Activated CD4-positive, alpha-beta T cell treated with anti-CD3 and anti-CD28 coated beads, Interleukin-2, amount 50 U/mL, for 1 hour (primary cell): Measurements from ENCODE around the gene GIPC3.
"Not testable (repeated sequence)": the region's sequence is repeated elsewhere in the genome, so short reads cannot be mapped to it uniquely, and the experiment has no call there.

ENCODE experiments used
- DNase-seq: peaks from one replicate; pipeline ENCODE4 v3.0.0-alpha.2; 2020

The GIPC3 gene

GRCh38 chr19:3550947-3551791, 34.1 kb upstream of the GIPC3 start:
- no peak for DNase-seq

- DNase-seq, result no peak
Measured at GRCh38 chr19:3551792-3552095, 33.5 kb upstream of the GIPC3 start.

- DNase-seq, result peak; percentile 50
Measured at GRCh38 chr19:3554254-3555083, 30.8 kb upstream of the GIPC3 start.

- DNase-seq, result no peak
Measured at GRCh38 chr19:3555653-3556422, 29.4 kb upstream of the GIPC3 start.

- no peak for DNase-seq
Measured at GRCh38 chr19:3556423-3556977, 28.8 kb upstream of the GIPC3 start.

- peak; percentile 71 for DNase-seq
Measured at GRCh38 chr19:3556978-3557460, 28.3 kb upstream of the GIPC3 start.

DNA sequence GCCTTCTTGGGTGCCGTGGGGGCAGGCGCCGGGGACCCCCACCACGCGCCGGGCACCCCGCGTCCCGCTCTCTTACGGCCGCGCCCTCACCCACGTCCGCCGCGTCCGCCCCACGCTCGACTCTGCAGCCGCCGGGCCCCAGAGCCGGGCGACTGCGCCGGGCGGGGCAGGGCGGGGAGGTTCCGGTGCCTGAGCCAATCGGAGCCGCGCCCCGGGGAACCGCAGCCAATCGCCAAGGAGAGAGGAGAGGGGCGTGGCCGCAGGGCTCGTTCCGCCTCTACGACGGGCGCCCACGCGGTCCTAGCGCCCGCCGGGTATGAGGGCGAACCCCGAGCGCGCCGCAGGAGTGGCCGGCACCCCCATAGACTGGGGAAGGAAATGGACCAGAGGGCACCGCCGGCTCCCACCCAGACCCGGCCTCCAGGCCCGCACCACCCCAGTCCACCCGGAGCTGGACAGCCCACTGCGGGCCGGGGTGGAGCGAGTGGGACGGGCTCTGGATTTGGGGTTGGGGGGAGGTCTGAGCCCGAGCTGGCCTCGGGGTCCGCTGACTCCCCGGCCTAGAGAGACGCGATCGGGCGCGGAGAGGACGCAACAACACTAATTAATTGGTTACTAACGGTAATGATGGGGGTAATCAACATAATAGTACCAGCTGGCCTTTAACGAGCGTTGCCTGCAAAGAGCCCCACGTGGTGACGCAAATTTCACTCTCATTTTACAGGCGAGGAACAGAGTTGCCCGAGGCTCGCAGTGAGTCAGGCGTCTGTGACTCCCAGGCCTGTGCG, 27.6 kb upstream of the GIPC3 start, which contains the start of gene MFSD12:
MFSD12 (minus strand) TSS at position 126 of the 788 bp plus-strand sequence. CDS start 183 bp downstream, outside the sequence.
- DNase-seq, result peak; percentile 94

DNA sequence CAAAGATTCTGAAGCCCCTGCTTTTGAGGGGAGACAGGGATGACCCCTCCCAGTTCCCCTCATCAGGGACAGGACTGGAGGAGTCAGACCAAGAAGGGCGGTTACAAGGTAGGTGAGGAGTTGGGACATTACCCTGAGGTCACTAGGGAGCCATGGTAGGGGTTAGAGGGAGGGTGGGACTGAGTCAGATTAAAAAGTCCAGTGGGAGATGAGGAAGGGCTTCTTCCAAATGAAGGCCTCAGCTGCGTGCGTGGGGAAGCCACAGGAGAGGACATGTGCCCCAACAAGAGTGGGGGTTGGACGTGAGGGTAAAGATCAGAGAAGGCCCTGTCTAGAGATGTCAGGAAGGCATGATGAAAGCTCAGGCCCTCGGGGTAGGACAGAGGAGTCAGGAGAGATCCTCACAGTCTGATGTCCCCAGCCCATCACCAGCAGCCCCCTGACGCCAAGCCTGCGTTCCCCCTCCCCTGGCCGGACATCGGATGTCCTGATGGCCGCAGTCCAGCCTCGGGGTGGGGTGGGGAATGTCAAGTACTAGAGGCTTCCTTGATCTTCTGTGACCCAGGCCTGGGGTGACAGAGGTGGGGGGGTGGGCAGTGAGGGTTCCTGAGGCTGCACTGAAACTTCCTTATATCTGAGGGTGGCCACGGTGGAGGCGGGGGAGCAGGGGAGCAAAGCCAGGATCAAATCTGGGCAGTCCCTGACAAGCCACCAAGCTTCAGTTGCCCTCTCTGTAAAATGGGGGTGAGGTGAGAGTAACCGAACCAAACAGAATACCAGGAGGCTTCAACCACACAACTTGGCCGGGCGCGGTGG, 21.4 kb upstream of the GIPC3 start:
- DNase-seq, result no peak

DNA sequence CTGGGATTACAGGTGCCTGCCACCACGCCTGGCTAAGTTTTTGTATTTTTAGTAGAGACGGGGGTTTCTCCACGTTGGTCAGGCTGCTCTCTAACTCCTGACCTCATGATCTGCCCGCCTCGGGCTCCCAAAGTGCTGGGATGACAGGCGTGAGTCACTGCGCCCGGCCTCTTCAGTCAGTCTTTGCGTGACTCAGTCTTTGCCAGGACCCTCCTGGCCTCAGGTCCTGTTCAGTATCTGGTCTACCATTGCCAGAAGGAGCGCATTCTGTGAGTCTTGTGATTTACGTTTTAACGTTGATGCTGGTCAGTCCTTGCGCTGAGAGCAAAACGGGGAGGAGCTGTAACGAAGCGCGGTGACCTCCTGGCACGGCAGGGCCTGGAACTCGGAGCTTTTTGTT, 20.1 kb upstream of the GIPC3 start:
- DNase-seq, result no peak

DNA sequence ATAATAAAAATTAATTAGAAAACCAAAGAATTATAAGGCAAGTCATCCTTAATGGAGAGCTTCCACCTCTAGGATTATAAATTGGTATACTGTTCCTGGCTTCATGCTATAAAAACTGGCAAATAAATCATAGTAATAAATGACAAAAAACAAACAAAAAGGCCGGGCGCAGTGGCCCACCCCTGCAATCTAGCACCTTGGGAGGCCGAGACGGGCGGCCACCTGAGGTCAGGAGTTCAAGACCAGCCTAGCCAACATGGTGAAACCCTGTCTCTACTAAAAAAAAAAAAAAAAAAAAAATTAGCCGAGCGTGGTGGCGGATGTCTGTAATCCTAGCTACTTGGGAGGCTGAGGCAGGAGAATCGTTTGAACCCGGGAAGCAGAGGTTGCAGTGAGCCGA, 15.2 kb upstream of the GIPC3 start:
- DNase-seq, result not testable (repeated sequence)

DNA sequence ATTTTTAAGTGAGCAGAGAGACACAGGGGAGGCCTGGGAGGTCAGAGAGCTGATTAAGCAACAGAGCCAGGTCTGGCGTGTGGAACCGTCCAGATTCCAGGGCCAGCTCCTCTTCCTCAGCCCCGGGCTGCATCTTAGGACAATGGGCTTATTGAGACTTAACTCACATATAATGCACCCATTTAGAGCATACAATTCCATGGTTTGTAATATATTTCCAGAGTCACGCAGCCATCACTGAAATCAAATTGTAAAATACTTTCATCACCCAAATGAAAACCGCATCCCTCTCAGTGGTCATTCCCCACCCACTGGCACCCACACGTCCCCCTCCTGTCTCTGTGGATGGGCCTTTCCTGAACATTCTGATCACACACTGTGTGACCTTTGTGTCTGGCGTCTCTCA, 14.7 kb upstream of the GIPC3 start:
- no peak for DNase-seq

DNA sequence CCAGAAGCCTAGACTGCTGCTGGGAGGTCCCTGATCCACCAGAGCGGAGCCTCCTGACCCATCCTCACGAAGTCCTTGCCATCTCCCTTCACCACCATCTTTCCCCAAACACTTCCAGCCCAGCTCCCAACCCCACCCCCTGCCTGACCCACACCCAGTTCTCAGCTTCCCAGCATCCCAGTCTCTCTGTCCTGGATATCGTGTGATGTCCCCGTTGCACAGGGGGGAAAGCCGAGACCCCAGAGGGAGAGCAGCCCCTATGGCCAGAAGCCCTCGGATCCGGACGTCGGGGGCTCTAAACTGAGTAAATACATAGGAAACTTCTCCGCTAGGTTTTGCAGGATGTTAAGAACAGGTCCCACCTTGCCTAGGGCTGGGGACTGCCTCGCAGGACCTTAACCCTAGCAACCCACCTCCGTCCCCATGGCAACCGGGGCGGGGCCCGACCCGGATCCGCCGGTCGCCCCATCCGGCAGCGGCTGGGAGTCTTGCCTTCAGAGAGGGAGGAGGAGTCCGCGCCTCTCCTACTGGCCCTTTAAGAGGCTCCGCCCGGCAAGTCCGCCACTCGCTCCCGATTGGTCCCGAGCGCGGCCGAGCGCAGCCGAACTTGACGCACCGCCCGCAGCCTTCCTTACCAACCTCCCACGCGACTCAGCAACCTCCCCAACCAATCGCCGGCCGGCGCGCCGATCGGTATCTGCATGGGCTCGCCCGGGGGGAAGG, 13.0 kb upstream of the GIPC3 start:
- peak; percentile 99 for DNase-seq

GRCh38 chr19:3572855-3573161, 12.5 kb upstream of the GIPC3 start, which contains the start of gene HMG20B:
Gene HMG20B, plus strand, starts transcription at chr19:3572944. Its CDS starts 366 bp downstream, at chr19:3573310.
- no peak for DNase-seq

DNA sequence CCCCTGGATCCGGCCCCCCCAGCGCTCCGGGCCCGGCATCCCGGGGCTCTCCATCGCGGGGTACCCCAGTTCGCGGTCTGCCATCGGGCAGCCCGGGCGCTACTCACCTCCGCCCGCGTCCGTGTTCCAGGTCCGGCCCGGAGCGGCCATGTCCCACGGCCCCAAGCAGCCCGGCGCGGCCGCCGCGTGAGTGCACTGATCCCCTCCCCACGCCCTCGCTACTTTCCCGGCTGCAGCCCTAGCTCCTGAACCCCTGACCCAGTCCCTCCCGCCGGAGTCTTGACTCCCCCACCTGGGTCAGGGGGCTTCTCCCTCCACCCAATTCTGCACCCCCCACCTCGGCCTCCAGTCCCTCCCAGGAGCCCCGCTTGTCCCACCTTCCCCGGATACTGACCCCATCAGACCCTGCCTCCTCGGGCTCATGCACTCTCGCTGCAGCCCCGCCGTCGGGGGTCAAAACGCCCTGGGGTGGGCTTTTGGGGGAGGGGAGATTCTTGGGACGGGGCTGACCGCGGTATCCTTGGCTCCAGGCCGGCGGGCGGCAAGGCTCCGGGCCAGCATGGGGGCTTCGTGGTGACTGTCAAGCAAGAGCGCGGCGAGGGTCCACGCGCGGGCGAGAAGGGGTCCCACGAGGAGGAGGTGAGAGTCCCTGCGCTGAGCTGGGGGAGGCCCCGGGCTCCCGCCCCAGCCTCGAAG, 12.0 kb upstream of the GIPC3 start:
- DNase-seq, result no peak

DNA sequence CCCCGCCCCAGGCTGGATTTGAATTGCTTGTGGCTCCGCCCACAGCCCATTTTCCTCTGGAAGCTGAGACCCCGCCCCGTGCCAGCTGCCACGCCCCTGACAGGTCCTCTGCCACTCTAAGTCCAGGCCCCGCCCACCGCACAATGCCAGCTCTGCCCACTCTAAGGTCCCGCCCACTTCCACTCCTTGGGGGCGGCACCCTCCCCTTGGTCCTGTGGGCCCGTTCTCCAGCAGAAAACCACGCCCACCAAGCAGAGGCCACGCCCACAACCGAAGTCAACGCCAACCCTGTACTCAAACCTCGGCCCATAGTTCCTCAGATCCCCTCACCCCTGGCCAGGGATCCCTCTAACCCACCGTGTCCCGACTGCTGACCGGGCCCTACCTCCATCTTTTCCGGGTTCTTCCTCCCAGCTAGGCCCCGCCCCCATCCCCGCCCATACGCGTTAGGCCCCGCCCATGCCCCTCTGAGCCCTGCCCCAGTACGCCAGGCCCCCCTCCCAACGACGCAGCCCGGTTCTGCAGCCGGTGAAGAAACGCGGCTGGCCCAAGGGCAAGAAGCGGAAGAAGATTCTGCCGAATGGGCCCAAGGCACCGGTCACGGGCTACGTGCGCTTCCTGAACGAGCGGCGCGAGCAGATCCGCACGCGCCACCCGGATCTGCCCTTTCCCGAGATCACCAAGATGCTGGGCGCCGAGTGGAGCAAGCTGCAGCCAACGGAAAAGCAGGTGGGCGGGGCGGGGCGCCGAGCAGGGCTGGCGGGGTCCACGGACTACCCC, 11.2 kb upstream of the GIPC3 start:
- DNase-seq, result peak; percentile 81

DNA sequence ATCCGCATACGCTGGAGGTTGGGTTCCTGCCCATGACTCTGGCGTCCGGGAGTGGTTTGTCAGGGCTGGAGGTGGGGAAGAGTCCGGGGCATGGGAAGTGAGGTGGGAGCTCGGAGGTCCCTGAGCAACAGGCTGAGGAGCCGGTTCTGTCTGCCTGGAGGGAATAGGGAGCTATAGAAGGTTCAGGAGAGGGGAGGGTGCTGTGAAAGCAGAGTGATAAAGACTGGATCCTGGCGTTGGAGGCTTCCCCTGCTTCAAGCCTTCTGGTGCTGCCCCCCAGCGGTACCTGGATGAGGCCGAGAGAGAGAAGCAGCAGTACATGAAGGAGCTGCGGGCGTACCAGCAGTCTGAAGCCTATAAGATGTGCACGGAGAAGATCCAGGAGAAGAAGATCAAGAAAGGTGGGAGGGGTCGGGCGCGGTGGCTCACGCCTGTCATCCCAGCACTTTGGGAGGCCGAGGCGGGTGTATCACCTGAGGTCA, 10.0 kb upstream of the GIPC3 start:
- DNase-seq, result peak; percentile 32

- DNase-seq, result no peak
Measured at GRCh38 chr19:3575949-3576673, 9.2 kb upstream of the GIPC3 start.
